ENCODE measurements around the gene RSBN1L. TPM values are rescaled to one million over a fixed set of nuclear protein-coding genes. Genes with fewer than 3 reads are reported as not detected.
"Not testable (repeated sequence)": the region's sequence is repeated elsewhere in the genome, so short reads cannot be mapped to it uniquely, and the experiment has no call there.

Gene RSBN1L
- total and polyA plus RNA-seq, 5 donors from 2014 or later, result 7.3 to 31.8 (median 8.2) TPM

- Mint-ChIP-seq H3K4me3 (peak overlapping the region; percentile 98 to 99 (median 98)), H3K9me3 (peaks cover 0 to 3% (median 0%) of the 10 kb centered on the region in 7 donors), H3K4me1 (peaks cover 27 to 77% (median 53%) of the 10 kb centered on the region in 4 donors), H3K36me3 (peaks cover 9% of the 10 kb centered on the region), H3K27ac (peak overlapping the region in 2 of 3 donors; percentile 9 to 57), H3K27me3 (no peaks in the 10 kb centered on the region)
- ATAC-seq (ENCODE audit: low read depth in 2 of 2) (no peak), DNase-seq (peak in 1 of 3 donors; percentile 27)
- Histone ChIP-seq H3K27me3 (ENCODE audit: control insufficient read depth, insufficient read depth, low read length) (no peaks in the 10 kb centered on the region), H3K4me3 (ENCODE audit: low read depth, low read length) (peak overlapping the region; percentile 97), H3K27ac (ENCODE audit: insufficient read depth, low read length, poor library complexity, severe bottlenecking) (no peak overlapping the region), H3K4me1 (ENCODE audit: control insufficient read depth, insufficient read depth, low read length, poor library complexity, severe bottlenecking) (peaks cover 71% of the 10 kb centered on the region), H3K36me3 (ENCODE audit: control insufficient read depth, insufficient read depth, low read length) (peaks cover 11% of the 10 kb centered on the region), H3K9me3 (ENCODE audit: control insufficient read depth in 2 of 2, low read length in 2 of 2) (no peaks in the 10 kb centered on the region)
Observed at GRCh38 chr7:77699056-77699455, 2.8 kb downstream of the RSBN1L start.

DNA sequence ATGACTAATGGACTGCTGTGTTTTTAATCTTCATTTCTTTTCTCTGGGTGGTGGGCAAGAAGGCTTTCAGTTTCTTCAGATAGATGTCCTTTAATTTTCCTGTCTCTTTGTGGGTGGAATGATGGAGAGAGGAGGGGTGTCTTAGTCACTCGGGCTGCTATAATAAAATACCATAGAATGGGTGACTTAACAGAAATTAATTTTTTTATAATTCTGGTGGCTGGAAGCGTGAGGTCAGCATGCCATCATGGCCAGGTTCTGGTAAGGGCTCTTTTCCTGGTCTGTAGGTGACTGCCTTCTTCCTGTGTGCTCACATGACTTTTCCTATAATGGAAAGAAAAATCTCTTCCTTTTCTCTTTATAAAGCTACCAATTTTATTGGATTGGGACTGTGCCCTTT lies 6.3 kb downstream of the RSBN1L start:
- H3K4me1 Mint-ChIP-seq, result peaks cover 27 to 87% (median 62%) of the 10 kb centered on the region in 4 donors
- peaks cover 18% of the 10 kb centered on the region for H3K36me3 ChIP-seq (ENCODE audit: control insufficient read depth, insufficient read depth, low read length)
- peaks cover 0 to 3% (median 0%) of the 10 kb centered on the region in 7 donors for H3K9me3 Mint-ChIP-seq
- DNase-seq (no peak), ATAC-seq (ENCODE audit: low read depth in 2 of 2) (no peak)
- H3K27ac Mint-ChIP-seq, result peak overlapping the region in 2 of 3 donors; percentile 6 to 61
- peaks cover 9% of the 10 kb centered on the region for H3K36me3 Mint-ChIP-seq
- peaks cover 68% of the 10 kb centered on the region for H3K4me1 ChIP-seq (ENCODE audit: control insufficient read depth, insufficient read depth, low read length, poor library complexity, severe bottlenecking)
- H3K4me3 ChIP-seq (ENCODE audit: low read depth, low read length), result peak overlapping the region; percentile 9
- no peaks in the 10 kb centered on the region for H3K9me3 ChIP-seq (ENCODE audit: control insufficient read depth in 2 of 2, low read length in 2 of 2)
- no peaks in the 10 kb centered on the region for H3K27me3 Mint-ChIP-seq
- peak overlapping the region; percentile 9 to 84 (median 60) for H3K4me3 Mint-ChIP-seq
- H3K27me3 ChIP-seq (ENCODE audit: control insufficient read depth, insufficient read depth, low read length), result no peaks in the 10 kb centered on the region
- no peak overlapping the region for H3K27ac ChIP-seq (ENCODE audit: insufficient read depth, low read length, poor library complexity, severe bottlenecking)

DNA sequence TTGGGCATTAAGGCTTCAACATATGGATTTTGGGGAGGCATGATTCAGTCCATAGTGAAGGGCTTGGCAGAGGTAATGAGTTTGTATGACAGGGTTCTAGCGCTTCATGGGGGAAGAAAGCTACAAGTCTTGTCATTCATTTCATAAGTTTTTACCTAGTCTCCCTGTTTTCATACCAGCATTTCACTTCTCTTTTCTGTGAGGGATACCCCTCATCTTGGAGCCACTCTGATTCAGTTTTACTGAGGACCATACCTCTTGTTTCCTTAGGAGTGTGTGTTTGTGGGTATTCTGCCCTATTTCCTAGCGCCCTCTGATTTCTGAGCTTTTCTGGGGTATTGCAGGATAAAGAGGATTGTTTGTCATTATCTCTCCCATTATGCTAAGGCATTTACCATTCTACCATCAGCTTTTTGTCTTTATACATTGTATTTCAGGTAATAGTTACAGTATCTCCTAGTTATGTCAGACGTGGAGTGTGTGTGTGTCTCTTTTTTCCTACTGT lies 6.8 kb downstream of the RSBN1L start:
- Histone ChIP-seq H3K4me3 (ENCODE audit: low read depth, low read length) (peak overlapping the region; percentile 9), H3K27me3 (ENCODE audit: control insufficient read depth, insufficient read depth, low read length) (no peaks in the 10 kb centered on the region), H3K27ac (ENCODE audit: insufficient read depth, low read length, poor library complexity, severe bottlenecking) (no peak overlapping the region), H3K4me1 (ENCODE audit: control insufficient read depth, insufficient read depth, low read length, poor library complexity, severe bottlenecking) (peaks cover 67% of the 10 kb centered on the region), H3K36me3 (ENCODE audit: control insufficient read depth, insufficient read depth, low read length) (peaks cover 18% of the 10 kb centered on the region), H3K9me3 (ENCODE audit: control insufficient read depth in 2 of 2, low read length in 2 of 2) (no peaks in the 10 kb centered on the region)
- DNase-seq, result no peak
- ATAC-seq (ENCODE audit: low read depth in 2 of 2), result no peak
- H3K27me3 Mint-ChIP-seq, result no peaks in the 10 kb centered on the region
- H3K4me3 Mint-ChIP-seq, result peak overlapping the region; percentile 9 to 61 (median 40)
- H3K9me3 Mint-ChIP-seq, result peaks cover 0 to 3% (median 0%) of the 10 kb centered on the region in 7 donors
- H3K36me3 Mint-ChIP-seq, result peaks cover 9% of the 10 kb centered on the region
- H3K27ac Mint-ChIP-seq, result peak overlapping the region in 1 of 3 donors; percentile 6
- peaks cover 25 to 87% (median 62%) of the 10 kb centered on the region in 4 donors for H3K4me1 Mint-ChIP-seq

DNA sequence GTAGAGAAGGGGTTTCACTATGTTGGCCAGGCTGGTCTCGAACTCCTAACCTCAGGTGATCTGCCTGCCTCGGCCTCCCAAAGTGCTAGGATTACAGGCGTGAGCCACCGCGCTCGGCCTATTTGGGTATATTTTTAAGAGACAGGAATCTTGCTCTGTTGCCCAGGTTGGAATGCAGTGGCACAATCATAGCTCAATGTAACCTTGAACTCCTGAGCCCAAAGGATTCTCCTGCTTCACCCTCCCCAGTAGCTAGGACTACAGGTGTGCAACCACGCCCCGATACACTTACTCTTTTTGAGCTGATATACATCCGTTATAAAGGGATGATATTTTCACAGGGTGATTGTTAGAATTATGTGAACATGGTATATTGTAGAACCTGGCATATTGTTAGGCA lies 7.4 kb downstream of the RSBN1L start:
- Histone ChIP-seq H3K36me3 (ENCODE audit: control insufficient read depth, insufficient read depth, low read length) (peaks cover 18% of the 10 kb centered on the region), H3K4me1 (ENCODE audit: control insufficient read depth, insufficient read depth, low read length, poor library complexity, severe bottlenecking) (peaks cover 65% of the 10 kb centered on the region), H3K4me3 (ENCODE audit: low read depth, low read length) (peak overlapping the region; percentile 5)
- not testable (repeated sequence) for DNase-seq; H3K9me3 ChIP-seq (ENCODE audit: control insufficient read depth in 2 of 2, low read length in 2 of 2); H3K27me3 ChIP-seq (ENCODE audit: control insufficient read depth, insufficient read depth, low read length); H3K27me3 Mint-ChIP-seq; ATAC-seq (ENCODE audit: low read depth in 2 of 2); H3K27ac ChIP-seq (ENCODE audit: insufficient read depth, low read length, poor library complexity, severe bottlenecking); H3K9me3 Mint-ChIP-seq
- Mint-ChIP-seq H3K36me3 (peaks cover 12% of the 10 kb centered on the region), H3K27ac (peak overlapping the region in 1 of 3 donors; percentile 47), H3K4me3 (peak overlapping the region in 2 of 4 donors; percentile 21 to 33), H3K4me1 (peaks cover 23 to 85% (median 62%) of the 10 kb centered on the region in 4 donors)

DNA sequence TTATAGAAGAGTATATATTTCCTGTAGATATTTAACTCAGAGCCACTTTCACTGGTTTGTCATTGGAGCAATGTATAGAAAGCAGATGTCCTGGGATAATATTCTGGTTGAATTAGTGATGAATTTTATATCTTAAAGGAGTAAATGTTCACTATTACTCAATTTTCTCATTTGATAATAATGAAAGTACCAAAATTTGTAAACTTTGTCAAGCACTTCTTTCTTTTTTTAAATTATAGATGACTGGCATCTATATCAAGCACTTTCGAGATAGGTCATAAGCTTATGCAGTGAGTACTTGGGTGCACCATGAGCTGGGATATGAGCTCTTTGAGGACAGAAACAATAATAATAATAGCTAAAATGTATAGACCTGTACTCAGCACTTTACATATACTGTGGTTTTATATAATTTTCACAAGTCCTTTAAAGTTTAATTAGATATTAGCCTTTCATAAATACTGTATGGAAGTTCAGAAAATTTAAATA lies 11.3 kb downstream of the RSBN1L start:
- Histone ChIP-seq H3K36me3 (ENCODE audit: control insufficient read depth, insufficient read depth, low read length) (peaks cover 20% of the 10 kb centered on the region), H3K4me3 (ENCODE audit: low read depth, low read length) (peak overlapping the region; percentile 7), H3K9me3 (ENCODE audit: control insufficient read depth in 2 of 2, low read length in 2 of 2) (no peaks in the 10 kb centered on the region), H3K27me3 (ENCODE audit: control insufficient read depth, insufficient read depth, low read length) (no peaks in the 10 kb centered on the region), H3K4me1 (ENCODE audit: control insufficient read depth, insufficient read depth, low read length, poor library complexity, severe bottlenecking) (peaks cover 40% of the 10 kb centered on the region), H3K27ac (ENCODE audit: insufficient read depth, low read length, poor library complexity, severe bottlenecking) (no peak overlapping the region)
- H3K36me3 Mint-ChIP-seq, result peaks cover 15% of the 10 kb centered on the region
- H3K4me3 Mint-ChIP-seq, result no peak overlapping the region
- H3K9me3 Mint-ChIP-seq, result no peaks in the 10 kb centered on the region
- peaks cover 23 to 81% (median 56%) of the 10 kb centered on the region in 4 donors for H3K4me1 Mint-ChIP-seq
- ATAC-seq (ENCODE audit: low read depth in 2 of 2), result no peak
- H3K27ac Mint-ChIP-seq, result peak overlapping the region in 1 of 3 donors; percentile 87
- no peaks in the 10 kb centered on the region for H3K27me3 Mint-ChIP-seq
- DNase-seq, result no peak

GRCh38 chr7:77710067-77710466 lies 13.8 kb downstream of the RSBN1L start:
- Mint-ChIP-seq H3K4me3 (peak overlapping the region in 3 of 4 donors; percentile 1 to 65 (median 7)), H3K9me3 (no peaks in the 10 kb centered on the region), H3K27me3 (no peaks in the 10 kb centered on the region), H3K36me3 (peaks cover 15% of the 10 kb centered on the region), H3K27ac (peak overlapping the region; percentile 33 to 87 (median 83)), H3K4me1 (peaks cover 25 to 82% (median 51%) of the 10 kb centered on the region in 4 donors)
- H3K27me3 ChIP-seq (ENCODE audit: control insufficient read depth, insufficient read depth, low read length), result no peaks in the 10 kb centered on the region
- H3K36me3 ChIP-seq (ENCODE audit: control insufficient read depth, insufficient read depth, low read length), result peaks cover 17% of the 10 kb centered on the region
- no peak overlapping the region for H3K27ac ChIP-seq (ENCODE audit: insufficient read depth, low read length, poor library complexity, severe bottlenecking)
- H3K4me3 ChIP-seq (ENCODE audit: low read depth, low read length), result no peak overlapping the region
- H3K4me1 ChIP-seq (ENCODE audit: control insufficient read depth, insufficient read depth, low read length, poor library complexity, severe bottlenecking), result peaks cover 37% of the 10 kb centered on the region
- H3K9me3 ChIP-seq (ENCODE audit: control insufficient read depth in 2 of 2, low read length in 2 of 2), result no peaks in the 10 kb centered on the region
- DNase-seq (no peak), ATAC-seq (ENCODE audit: low read depth in 2 of 2) (no peak)

DNA sequence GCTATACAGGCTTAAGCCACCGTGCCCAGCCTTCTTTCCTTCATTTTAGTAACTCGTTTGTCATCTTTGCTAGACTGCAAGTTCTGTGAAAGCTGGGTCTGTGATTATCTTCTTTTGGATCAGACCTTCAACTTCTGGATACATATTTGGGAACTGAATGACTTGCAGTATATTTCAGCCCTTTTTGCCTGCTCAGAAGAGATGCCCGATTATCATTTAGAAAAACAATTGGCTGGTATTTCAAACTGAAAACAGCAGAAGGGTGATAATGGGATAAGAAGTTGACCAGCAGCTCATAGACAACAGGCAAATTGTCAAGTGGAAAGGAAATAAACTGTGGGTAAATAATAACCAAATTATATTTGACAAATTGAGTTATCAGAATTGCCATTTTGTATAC lies 14.6 kb downstream of the RSBN1L start:
- no peak overlapping the region for H3K4me3 ChIP-seq (ENCODE audit: low read depth, low read length)
- no peaks in the 10 kb centered on the region for H3K9me3 ChIP-seq (ENCODE audit: control insufficient read depth in 2 of 2, low read length in 2 of 2)
- peaks cover 37% of the 10 kb centered on the region for H3K4me1 ChIP-seq (ENCODE audit: control insufficient read depth, insufficient read depth, low read length, poor library complexity, severe bottlenecking)
- Mint-ChIP-seq H3K4me3 (peak overlapping the region in 1 of 4 donors; percentile 65), H3K4me1 (peaks cover 25 to 88% (median 56%) of the 10 kb centered on the region in 4 donors), H3K27me3 (no peaks in the 10 kb centered on the region), H3K27ac (no peak overlapping the region), H3K36me3 (peaks cover 15% of the 10 kb centered on the region), H3K9me3 (no peaks in the 10 kb centered on the region)
- no peak for DNase-seq
- ATAC-seq (ENCODE audit: low read depth in 2 of 2), result no peak
- H3K27ac ChIP-seq (ENCODE audit: insufficient read depth, low read length, poor library complexity, severe bottlenecking), result no peak overlapping the region
- no peaks in the 10 kb centered on the region for H3K27me3 ChIP-seq (ENCODE audit: control insufficient read depth, insufficient read depth, low read length)
- H3K36me3 ChIP-seq (ENCODE audit: control insufficient read depth, insufficient read depth, low read length), result peaks cover 17% of the 10 kb centered on the region

GRCh38 chr7:77714195-77714594 lies 17.9 kb downstream of the RSBN1L start:
- Mint-ChIP-seq H3K27me3 (no peaks in the 10 kb centered on the region), H3K4me1 (peaks cover 32 to 89% (median 59%) of the 10 kb centered on the region in 4 donors), H3K9me3 (no peaks in the 10 kb centered on the region), H3K36me3 (peaks cover 14% of the 10 kb centered on the region), H3K4me3 (peak overlapping the region in 1 of 4 donors; percentile 26), H3K27ac (peak overlapping the region in 2 of 3 donors; percentile 76 to 81)
- DNase-seq (no peak), ATAC-seq (ENCODE audit: low read depth in 2 of 2) (no peak)
- no peak overlapping the region for H3K4me3 ChIP-seq (ENCODE audit: low read depth, low read length)
- H3K27me3 ChIP-seq (ENCODE audit: control insufficient read depth, insufficient read depth, low read length), result no peaks in the 10 kb centered on the region
- peaks cover 13% of the 10 kb centered on the region for H3K36me3 ChIP-seq (ENCODE audit: control insufficient read depth, insufficient read depth, low read length)
- peaks cover 24% of the 10 kb centered on the region for H3K4me1 ChIP-seq (ENCODE audit: control insufficient read depth, insufficient read depth, low read length, poor library complexity, severe bottlenecking)
- H3K27ac ChIP-seq (ENCODE audit: insufficient read depth, low read length, poor library complexity, severe bottlenecking), result no peak overlapping the region
- no peaks in the 10 kb centered on the region for H3K9me3 ChIP-seq (ENCODE audit: control insufficient read depth in 2 of 2, low read length in 2 of 2)

Data from CD4-positive, CD25-positive, alpha-beta regulatory T cell (primary cell).